Right lobe of liver (tissue), 4 donors: ENCODE results near the gene ACSF3.

Experiments
- POLR2A ChIP-seq: fragments of 450-650 bp; IDR thresholded peaks from one replicate; pipeline ENCODE4 v1.6.1; 2017; ENCODE audit warnings: antibody characterized with exemption, mild to moderate bottlenecking
- TF ChIP-seq, protein P1 (sequence below), 4 donors: fragments of 200-600 bp in 3 of 4; fragments of 450-650 bp in 1 of 4; IDR thresholded peaks; one replicate each; pipeline versions ENCODE4 v1.5.1 to v1.8.0; 2016 to 2022; ENCODE audit warnings: antibody characterized with exemption in 4 of 4, mild to moderate bottlenecking in 2 of 4
- donor health status: DM: no; HTN: no; CAD: no.
- donor health status: DM: no; HTN: no; CAD: no.
- donor health status: DM: no; HTN: yes; CAD: no.

DNA sequence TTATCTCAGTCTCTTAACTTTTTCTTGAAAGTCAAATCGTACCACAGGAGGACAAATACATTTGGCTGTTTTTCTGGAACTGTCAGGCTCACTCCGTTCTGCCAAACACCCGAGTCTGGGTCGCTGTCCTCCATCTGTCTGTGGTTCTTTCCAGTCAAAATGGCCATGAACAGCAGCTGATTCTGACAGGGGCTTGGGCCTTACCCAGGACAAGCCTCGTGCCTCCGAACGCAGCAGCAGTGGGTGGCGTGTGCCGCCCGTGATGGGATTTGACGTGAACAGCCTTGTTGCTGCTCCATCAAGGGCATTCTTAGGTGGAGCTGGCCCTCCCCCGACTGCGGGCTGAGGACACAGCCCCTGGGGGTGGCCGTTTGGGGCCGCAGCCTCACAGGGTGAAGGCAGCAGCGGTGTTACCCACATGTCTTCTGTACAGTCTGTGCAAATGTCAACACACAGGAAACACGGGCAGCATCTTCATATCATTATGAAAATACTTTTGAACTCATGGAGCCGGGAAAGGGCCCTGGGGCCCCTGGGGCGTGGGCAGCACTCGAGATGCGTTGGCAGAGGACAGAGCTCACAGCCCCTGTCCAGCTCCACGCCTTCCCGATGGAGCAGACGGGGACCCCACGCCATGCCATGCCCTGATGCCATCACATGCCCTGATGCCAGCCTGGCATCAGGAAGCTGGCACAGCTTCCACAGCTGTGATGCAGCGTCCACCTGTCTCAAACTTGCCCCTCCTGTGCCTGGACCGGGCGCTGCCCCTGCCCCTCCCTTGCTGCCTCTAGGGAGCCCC, 8.6 kb upstream of the ACSF3 start:
- TF ChIP-seq POLR2A = no peak
- TF ChIP-seq, protein P1, sequence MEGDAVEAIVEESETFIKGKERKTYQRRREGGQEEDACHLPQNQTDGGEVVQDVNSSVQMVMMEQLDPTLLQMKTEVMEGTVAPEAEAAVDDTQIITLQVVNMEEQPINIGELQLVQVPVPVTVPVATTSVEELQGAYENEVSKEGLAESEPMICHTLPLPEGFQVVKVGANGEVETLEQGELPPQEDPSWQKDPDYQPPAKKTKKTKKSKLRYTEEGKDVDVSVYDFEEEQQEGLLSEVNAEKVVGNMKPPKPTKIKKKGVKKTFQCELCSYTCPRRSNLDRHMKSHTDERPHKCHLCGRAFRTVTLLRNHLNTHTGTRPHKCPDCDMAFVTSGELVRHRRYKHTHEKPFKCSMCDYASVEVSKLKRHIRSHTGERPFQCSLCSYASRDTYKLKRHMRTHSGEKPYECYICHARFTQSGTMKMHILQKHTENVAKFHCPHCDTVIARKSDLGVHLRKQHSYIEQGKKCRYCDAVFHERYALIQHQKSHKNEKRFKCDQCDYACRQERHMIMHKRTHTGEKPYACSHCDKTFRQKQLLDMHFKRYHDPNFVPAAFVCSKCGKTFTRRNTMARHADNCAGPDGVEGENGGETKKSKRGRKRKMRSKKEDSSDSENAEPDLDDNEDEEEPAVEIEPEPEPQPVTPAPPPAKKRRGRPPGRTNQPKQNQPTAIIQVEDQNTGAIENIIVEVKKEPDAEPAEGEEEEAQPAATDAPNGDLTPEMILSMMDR (IDR thresholded peaks at IDR 0.05) = no peak
